ENCODE data around the gene PDE4B.

Gene PDE4B

GRCh38 chr1:66283622-66284041, 490.9 kb downstream of the PDE4B start:
- no peak for TF ChIP-seq CTCF (conservative IDR thresholded peaks at IDR 0.05)

GRCh38 chr1:66284746-66285145, 492.1 kb downstream of the PDE4B start:
- TF ChIP-seq CTCF (conservative IDR thresholded peaks at IDR 0.05) = no peak
- H3K27ac ChIP-seq = no peak overlapping the region

More at GRCh38 chr1:66283622-66284041, 490.9 kb downstream of the PDE4B start:
- no peak overlapping the region for H3K27ac ChIP-seq

- H3K27ac ChIP-seq = no peak overlapping the region
- no peak for TF ChIP-seq CTCF (conservative IDR thresholded peaks at IDR 0.05)
These were observed 493.0 kb downstream of the PDE4B start for GRCh38 chr1:66285618-66286270.

- H3K27ac ChIP-seq = no peak overlapping the region
- TF ChIP-seq CTCF (conservative IDR thresholded peaks at IDR 0.05) = no peak
These were observed 493.6 kb downstream of the PDE4B start for GRCh38 chr1:66286307-66286706.

GRCh38 chr1:66288048-66288447, 495.4 kb downstream of the PDE4B start:
- H3K27ac ChIP-seq = no peak overlapping the region
- no peak for TF ChIP-seq CTCF (conservative IDR thresholded peaks at IDR 0.05)

- no peak for TF ChIP-seq CTCF (conservative IDR thresholded peaks at IDR 0.05)
- peak overlapping the region; percentile 66 for H3K27ac ChIP-seq
These were observed 498.3 kb downstream of the PDE4B start for GRCh38 chr1:66290761-66291530.

- no peak for TF ChIP-seq CTCF (conservative IDR thresholded peaks at IDR 0.05)
- H3K27ac ChIP-seq = peak overlapping the region; percentile 66
These were observed 498.8 kb downstream of the PDE4B start for GRCh38 chr1:66291531-66291864.

Measured in VCaP (cell line).